C4-2B (cell line): Measurements from ENCODE around the gene ZIC2.
"Not testable (repeated sequence)": the region's sequence is repeated elsewhere in the genome, so short reads cannot be mapped to it uniquely, and the experiment has no call there.

Experiments used
- H3K27ac ChIP-seq: fragments of 450-650 bp; 2 replicates; pipeline ENCODE4 v1.5.1; 2017
- CTCF ChIP-seq: fragments of 450-650 bp; conservative IDR thresholded peaks from 2 replicates; pipeline ENCODE4 v1.5.1; 2017; ENCODE audit warnings: mild to moderate bottlenecking
- ZFX ChIP-seq: fragments of 450-650 bp; IDR thresholded peaks from 2 replicates; pipeline ENCODE4 v1.6.1; 2017

The ZIC2 gene

GRCh38 chr13:100029933-100030332, 48.3 kb downstream of the ZIC2 start:
- H3K27ac ChIP-seq = no peak overlapping the region
- TF ChIP-seq ZFX (no peak), CTCF (no peak)

- H3K27ac ChIP-seq = not testable (repeated sequence)
Measured at GRCh38 chr13:100032642-100033041, 51.1 kb downstream of the ZIC2 start.

GRCh38 chr13:100035936-100036335, 54.4 kb downstream of the ZIC2 start:
- TF ChIP-seq CTCF (no peak), ZFX (no peak)
- H3K27ac ChIP-seq = no peak overlapping the region
